Ascending aorta (tissue), 2 donors: ENCODE measurements around the gene NPTX2. TPM values are rescaled to one million over a fixed set of nuclear protein-coding genes. Genes with fewer than 3 reads are reported as not detected.

Experiments
- DNase-seq, 2 donors: peaks; one replicate each; pipeline ENCODE4 v3.0.0-alpha.2; 2019; ENCODE audit warnings: low spot score in 2 of 2
- H3K27ac ChIP-seq, 2 donors: fragments of 200-600 bp; sonication (generic); one replicate each; pipeline ENCODE4 v1.5.1; 2016 to 2017; ENCODE audit warnings: mild to moderate bottlenecking in 1 of 2
- H3K27me3 ChIP-seq: fragments of 200-600 bp; sonication (generic); one replicate; pipeline ENCODE4 v1.5.1; 2017
- H3K36me3 ChIP-seq, 2 donors: fragments of 200-600 bp; sonication (generic); one replicate each; pipeline ENCODE4 v1.5.1; 2016
- H3K4me1 ChIP-seq, 2 donors: fragments of 200-600 bp; sonication (generic); one replicate each; pipeline ENCODE4 v1.5.1; 2016 to 2017; ENCODE audit warnings: mild to moderate bottlenecking in 1 of 2
- H3K4me3 ChIP-seq, 2 donors: fragments of 200-600 bp; sonication (generic); one replicate each; pipeline ENCODE4 v1.5.1; 2016 to 2017; ENCODE audit warnings: mild to moderate bottlenecking in 1 of 2
- H3K9me3 ChIP-seq, 2 donors: fragments of 200-600 bp; sonication (generic); one replicate each; pipeline ENCODE4 v1.5.1; 2016
- intact Hi-C: fragments of 100-400 bp; cut with DNase I; formaldehyde crosslinking; loops from one replicate; pipeline ENCODE4 v1.15.1; 2023
- total RNA-seq: library from RNA; depleted of rRNA; stranded (reverse); fragments of >200 nt; gene quantifications from one replicate; pipeline ENCODE4 v1.1.0, GENCODE V29; 2016
- TF ChIP-seq, protein P1 (sequence below), 3 experiments: fragments of 200-600 bp in 2 of 3; fragments of 450-650 bp in 1 of 3; sonication (generic) in 2 of 3; IDR thresholded peaks; one replicate each; pipeline ENCODE4 v1.5.1; 2016 to 2019; ENCODE audit warnings: antibody characterized with exemption in 3 of 3, mild to moderate bottlenecking in 1 of 3, moderate library complexity in 1 of 3

The NPTX2 gene
- total RNA-seq, 1 donor from 2014 or later: 44.2 TPM

DNA sequence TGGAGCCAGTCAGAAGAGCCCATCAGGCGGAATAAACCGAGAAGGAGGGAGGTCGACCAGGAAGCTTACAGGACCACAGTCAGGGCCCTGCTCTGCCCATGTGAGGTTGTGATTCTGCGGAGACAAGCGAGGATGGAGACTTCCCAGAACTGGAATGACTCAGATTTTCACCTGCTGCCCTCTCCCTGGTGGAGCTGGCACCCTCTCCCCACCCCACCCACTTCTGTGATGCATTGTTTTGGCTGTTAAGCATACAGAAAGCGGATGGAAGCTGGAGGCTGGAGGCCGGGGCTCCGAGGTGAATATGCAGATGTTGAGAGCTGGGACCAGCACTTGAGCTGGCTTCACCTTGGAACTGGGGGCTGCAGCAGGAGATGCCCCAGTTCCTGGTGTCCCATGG is 57.4 kb downstream of the NPTX2 start:
- Histone ChIP-seq H3K36me3 (no peaks in the 10 kb centered on the region), H3K4me1 (no peaks in the 10 kb centered on the region), H3K9me3 (no peaks in the 10 kb centered on the region), H3K4me3 (no peak overlapping the region), H3K27ac (no peak overlapping the region), H3K27me3 (no peaks in the 10 kb centered on the region)
- TF ChIP-seq, protein P1, sequence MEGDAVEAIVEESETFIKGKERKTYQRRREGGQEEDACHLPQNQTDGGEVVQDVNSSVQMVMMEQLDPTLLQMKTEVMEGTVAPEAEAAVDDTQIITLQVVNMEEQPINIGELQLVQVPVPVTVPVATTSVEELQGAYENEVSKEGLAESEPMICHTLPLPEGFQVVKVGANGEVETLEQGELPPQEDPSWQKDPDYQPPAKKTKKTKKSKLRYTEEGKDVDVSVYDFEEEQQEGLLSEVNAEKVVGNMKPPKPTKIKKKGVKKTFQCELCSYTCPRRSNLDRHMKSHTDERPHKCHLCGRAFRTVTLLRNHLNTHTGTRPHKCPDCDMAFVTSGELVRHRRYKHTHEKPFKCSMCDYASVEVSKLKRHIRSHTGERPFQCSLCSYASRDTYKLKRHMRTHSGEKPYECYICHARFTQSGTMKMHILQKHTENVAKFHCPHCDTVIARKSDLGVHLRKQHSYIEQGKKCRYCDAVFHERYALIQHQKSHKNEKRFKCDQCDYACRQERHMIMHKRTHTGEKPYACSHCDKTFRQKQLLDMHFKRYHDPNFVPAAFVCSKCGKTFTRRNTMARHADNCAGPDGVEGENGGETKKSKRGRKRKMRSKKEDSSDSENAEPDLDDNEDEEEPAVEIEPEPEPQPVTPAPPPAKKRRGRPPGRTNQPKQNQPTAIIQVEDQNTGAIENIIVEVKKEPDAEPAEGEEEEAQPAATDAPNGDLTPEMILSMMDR (IDR thresholded peaks at IDR 0.05): no peak
- intact Hi-C loops: no loop called here
- no peak for DNase-seq

DNA sequence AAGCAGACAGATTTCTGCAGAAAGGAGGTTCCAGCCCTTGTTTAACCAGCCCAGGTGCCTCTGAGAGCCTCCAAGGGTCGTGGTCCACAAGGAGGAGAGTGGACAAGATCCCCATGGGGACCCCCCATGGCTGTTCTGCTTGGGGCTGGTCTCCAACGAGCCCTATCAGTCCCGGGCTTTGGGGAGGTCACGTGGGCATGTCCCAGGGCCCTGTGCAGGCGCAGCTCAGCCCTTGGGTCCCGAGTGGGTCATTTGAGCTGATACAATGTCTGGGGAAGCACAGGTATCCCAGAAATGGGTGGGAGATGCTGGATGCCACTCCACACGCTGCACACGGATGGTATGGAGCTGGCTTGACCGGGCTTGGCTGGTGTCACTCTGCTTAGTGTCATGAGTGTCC is 57.8 kb downstream of the NPTX2 start:
- H3K27me3 ChIP-seq: no peaks in the 10 kb centered on the region
- H3K4me1 ChIP-seq: no peaks in the 10 kb centered on the region
- TF ChIP-seq, protein P1 (IDR thresholded peaks at IDR 0.05): no peak
- DNase-seq: no peak
- no peak overlapping the region for H3K4me3 ChIP-seq
- no peaks in the 10 kb centered on the region for H3K36me3 ChIP-seq
- no peaks in the 10 kb centered on the region for H3K9me3 ChIP-seq
- no peak overlapping the region for H3K27ac ChIP-seq
- intact Hi-C loops: no loop called here

DNA sequence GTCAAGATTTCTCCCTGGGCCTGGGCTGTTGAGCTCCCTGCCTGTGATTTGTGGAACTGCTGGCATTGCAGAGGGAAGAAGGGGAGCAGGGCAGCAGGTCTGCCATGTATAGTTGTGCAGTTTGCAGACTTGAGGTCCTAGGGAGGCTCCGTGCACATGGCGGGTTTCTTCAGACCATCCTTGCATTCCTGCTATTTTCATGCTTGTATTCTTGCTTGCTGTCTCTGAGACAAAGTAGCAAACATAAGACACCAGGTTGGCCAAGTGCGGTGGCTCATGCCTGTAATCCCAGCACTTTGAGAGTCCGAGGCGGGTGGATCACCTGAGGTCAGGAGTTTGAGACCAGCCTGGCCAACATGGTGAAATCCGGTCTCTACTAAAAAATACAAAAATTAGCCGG is 61.1 kb downstream of the NPTX2 start:
- intact Hi-C loops: no loop called here
- no peak overlapping the region for H3K27ac ChIP-seq
- TF ChIP-seq, protein P1 (IDR thresholded peaks at IDR 0.05): no peak
- no peaks in the 10 kb centered on the region for H3K4me1 ChIP-seq
- H3K4me3 ChIP-seq: no peak overlapping the region
- H3K36me3 ChIP-seq: no peaks in the 10 kb centered on the region
- H3K9me3 ChIP-seq: no peaks in the 10 kb centered on the region
- H3K27me3 ChIP-seq: no peaks in the 10 kb centered on the region
- no peak for DNase-seq

Other genes starting within 250 kb of the NPTX2 start
- 2.8 TPM for gene BAIAP2L1, start 216.2 kb upstream of the NPTX2 start, total RNA-seq